Gastrocnemius medialis (tissue), 4 donors: ENCODE measurements around the gene AMBP. TPM values are rescaled to one million over a fixed set of nuclear protein-coding genes. Genes with fewer than 3 reads are reported as not detected.

Source experiments
- ATAC-seq, 2 donors: fragments of 150-250 bp; one replicate each; pipeline ENCODE4 v1.9.1; 2016
- DNase-seq, 2 donors: peaks; one replicate each; pipeline ENCODE4 v3.0.0-alpha.2; 2019
- H3K27ac ChIP-seq, 4 donors: fragments of 200-600 bp; sonication (generic); 1 replicate in 1 of 4; 2 replicates in 3 of 4; pipeline ENCODE4 v1.5.1; 2016 to 2018; ENCODE audit warnings: mild to moderate bottlenecking in 2 of 4, moderate library complexity in 1 of 4
- H3K27me3 ChIP-seq, 3 donors: fragments of 200-600 bp; sonication (generic) in 2 of 3; 1 replicate in 1 of 3; 2 replicates in 2 of 3; pipeline versions ENCODE4 v1.5.1 to v1.6.0; 2016 to 2019; ENCODE audit warnings: mild to moderate bottlenecking in 1 of 3, moderate library complexity in 1 of 3
- H3K36me3 ChIP-seq, 2 donors: fragments of 200-600 bp; sonication (generic) in 1 of 2; one replicate each; pipeline ENCODE4 v1.5.1; 2017 to 2018
- H3K4me1 ChIP-seq, 2 donors: fragments of 200-600 bp; sonication (generic) in 1 of 2; one replicate each; pipeline ENCODE4 v1.5.1; 2016 to 2017; ENCODE audit warnings: mild to moderate bottlenecking in 2 of 2
- H3K4me3 ChIP-seq, 4 donors: fragments of 200-600 bp; sonication (generic) in 3 of 4; 1 replicate in 1 of 4; 2 replicates in 3 of 4; pipeline ENCODE4 v1.5.1; 2016 to 2019; ENCODE audit warnings: mild to moderate bottlenecking in 2 of 4
- H3K9me3 ChIP-seq, 3 donors: fragments of 200-600 bp; sonication (generic) in 2 of 3; 1 replicate in 1 of 3; 2 replicates in 2 of 3; pipeline ENCODE4 v1.5.1; 2016 to 2019
- POLR2A ChIP-seq, 2 donors: fragments of 450-650 bp; IDR thresholded peaks; one replicate each; pipeline ENCODE4 v1.6.1; 2017; ENCODE audit warnings: antibody characterized with exemption in 2 of 2, mild to moderate bottlenecking in 2 of 2, moderate library complexity in 2 of 2
- in situ Hi-C, 4 donors: fragments of 200-750 bp; cut with MboI; loops; one replicate each; pipeline versions ENCODE4 v1.15.0 to v1.8.0; 2017; ENCODE audit warnings: low sequenced_read_pairs in 4 of 4
- intact Hi-C: fragments of 100-400 bp; cut with DNase I; formaldehyde crosslinking; loops from one replicate; pipeline ENCODE4 v1.15.1; 2023; ENCODE audit warnings: low total_unique reads
- total RNA-seq, 4 donors: library from RNA; depleted of rRNA; stranded (reverse); fragments of >200 nt; gene quantifications; one replicate each; pipeline versions ENCODE4 v1.1.0 to v1.2.3, GENCODE V29; 2016
- TF ChIP-seq, protein P1 (sequence below), 5 experiments: fragments of 450-650 bp in 3 of 5; fragments of 200-600 bp in 2 of 5; sonication (generic) in 2 of 5; IDR thresholded peaks in 4 of 5; conservative IDR thresholded peaks in 1 of 5; 1 replicate in 4 of 5; 2 replicates in 1 of 5; pipeline ENCODE4 v1.5.1; 2016 to 2019; ENCODE audit warnings: antibody characterized with exemption in 5 of 5, mild to moderate bottlenecking in 3 of 5, moderate library complexity in 3 of 5

Gene AMBP
- total RNA-seq, 4 donors from 2014 or later = 3.2 to 7.2 TPM; not detected in 2

DNA sequence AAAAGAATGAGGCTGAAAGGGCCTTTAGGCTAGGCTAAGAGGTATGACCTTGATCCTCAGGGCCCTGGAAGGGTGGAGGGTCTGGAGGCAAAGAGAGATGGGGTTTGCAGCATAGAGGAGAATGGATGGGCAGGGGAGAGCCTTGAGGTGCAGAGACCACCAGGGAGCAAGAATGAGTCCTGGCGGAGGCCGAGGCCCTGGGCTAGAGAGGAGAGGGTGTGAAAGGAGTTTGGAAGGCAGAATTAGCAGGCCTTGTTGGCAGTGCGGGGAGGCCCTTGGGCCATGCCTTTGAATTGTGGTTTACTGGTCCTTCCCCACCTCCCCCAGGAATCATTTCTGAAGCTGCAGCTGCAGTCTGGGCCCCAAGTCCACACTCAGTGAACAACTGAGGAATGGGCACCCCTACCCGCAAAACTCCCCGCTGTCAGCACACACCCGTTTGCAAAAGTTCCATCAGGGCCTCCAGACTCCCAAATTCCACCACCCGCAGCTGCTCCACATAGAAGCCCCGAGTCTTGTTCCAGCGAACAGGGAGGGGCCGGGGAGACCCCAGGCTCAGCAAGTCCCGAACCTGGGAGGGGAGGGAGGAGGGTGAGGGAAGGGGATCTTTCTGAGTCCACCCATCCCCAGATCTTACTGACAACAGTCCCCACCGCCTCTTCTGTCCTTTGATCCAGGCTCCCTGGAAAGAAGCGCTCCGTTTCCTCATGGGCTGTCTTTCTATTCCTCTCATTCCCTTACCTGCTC, 18.9 kb upstream of the AMBP start:
- Histone ChIP-seq H3K27ac (no peak overlapping the region), H3K36me3 (no peaks in the 10 kb centered on the region), H3K4me3 (no peak overlapping the region), H3K9me3 (no peaks in the 10 kb centered on the region), H3K4me1 (peaks cover 0 to 6% of the 10 kb centered on the region in 2 donors), H3K27me3 (peaks cover 11 to 20% (median 17%) of the 10 kb centered on the region in 3 donors)
- ATAC-seq (no peak), DNase-seq (no peak)
- intact Hi-C loops = no loop called here
- in situ Hi-C loops = no loop called here
- TF ChIP-seq, protein P1, sequence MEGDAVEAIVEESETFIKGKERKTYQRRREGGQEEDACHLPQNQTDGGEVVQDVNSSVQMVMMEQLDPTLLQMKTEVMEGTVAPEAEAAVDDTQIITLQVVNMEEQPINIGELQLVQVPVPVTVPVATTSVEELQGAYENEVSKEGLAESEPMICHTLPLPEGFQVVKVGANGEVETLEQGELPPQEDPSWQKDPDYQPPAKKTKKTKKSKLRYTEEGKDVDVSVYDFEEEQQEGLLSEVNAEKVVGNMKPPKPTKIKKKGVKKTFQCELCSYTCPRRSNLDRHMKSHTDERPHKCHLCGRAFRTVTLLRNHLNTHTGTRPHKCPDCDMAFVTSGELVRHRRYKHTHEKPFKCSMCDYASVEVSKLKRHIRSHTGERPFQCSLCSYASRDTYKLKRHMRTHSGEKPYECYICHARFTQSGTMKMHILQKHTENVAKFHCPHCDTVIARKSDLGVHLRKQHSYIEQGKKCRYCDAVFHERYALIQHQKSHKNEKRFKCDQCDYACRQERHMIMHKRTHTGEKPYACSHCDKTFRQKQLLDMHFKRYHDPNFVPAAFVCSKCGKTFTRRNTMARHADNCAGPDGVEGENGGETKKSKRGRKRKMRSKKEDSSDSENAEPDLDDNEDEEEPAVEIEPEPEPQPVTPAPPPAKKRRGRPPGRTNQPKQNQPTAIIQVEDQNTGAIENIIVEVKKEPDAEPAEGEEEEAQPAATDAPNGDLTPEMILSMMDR (IDR thresholded peaks at IDR 0.05 in 4 of 5, conservative IDR thresholded peaks at IDR 0.05 in 1 of 5) = no peak
- no peak for TF ChIP-seq POLR2A (IDR thresholded peaks at IDR 0.05)

DNA sequence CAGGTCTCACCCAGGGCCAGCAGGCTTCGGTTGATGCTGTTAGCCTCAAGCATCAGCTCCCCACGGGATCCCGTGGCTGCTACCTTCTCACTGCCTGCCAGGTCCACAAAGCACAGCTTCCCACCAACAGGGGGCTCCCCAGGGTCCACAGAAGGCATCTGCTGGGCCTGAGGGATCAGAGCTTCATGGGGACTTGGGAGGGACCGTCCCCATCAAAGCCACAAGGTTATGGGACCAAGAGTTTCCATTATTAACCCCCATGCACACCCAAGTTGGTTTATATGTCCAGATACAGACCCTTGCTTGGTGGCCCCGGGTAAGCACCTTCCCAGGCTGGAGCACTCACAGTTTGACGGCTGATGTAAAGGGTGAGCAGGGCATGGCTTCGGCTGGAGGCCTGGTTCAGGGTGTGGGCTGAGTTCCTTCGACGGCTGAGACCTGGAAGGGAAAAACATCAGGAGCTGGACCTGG, 18.0 kb upstream of the AMBP start:
- Histone ChIP-seq H3K27ac (no peak overlapping the region), H3K9me3 (no peaks in the 10 kb centered on the region), H3K4me3 (no peak overlapping the region), H3K27me3 (peaks cover 8 to 20% (median 17%) of the 10 kb centered on the region in 3 donors), H3K4me1 (peaks cover 0 to 6% of the 10 kb centered on the region in 2 donors), H3K36me3 (no peaks in the 10 kb centered on the region)
- ATAC-seq (no peak), DNase-seq (no peak)
- in situ Hi-C loops = no loop called here
- TF ChIP-seq POLR2A (IDR thresholded peaks at IDR 0.05) = no peak
- TF ChIP-seq, protein P1 (IDR thresholded peaks at IDR 0.05 in 4 of 5, conservative IDR thresholded peaks at IDR 0.05 in 1 of 5) = no peak
- intact Hi-C loops = no loop called here

DNA sequence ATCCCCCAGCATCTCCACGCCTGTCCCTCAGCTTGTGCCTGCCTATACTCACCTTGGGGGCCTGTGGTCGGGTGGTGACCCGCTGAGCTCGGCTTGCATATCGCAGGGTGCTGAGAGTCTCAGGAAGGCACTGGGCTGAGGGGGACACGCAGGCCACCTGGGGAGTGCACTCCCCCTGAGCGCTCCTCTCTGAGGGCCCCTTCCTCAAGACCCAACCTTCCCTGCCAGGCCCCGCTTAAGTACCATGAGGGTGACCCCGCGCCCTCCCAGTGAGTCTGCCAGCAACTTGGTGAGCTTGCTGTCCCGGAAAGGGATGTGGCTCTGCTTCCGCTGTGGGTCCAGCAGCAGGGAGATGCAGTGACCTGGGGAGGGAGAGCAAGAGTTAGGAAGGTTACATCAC, 16.9 kb upstream of the AMBP start:
- Histone ChIP-seq H3K27me3 (peaks cover 8 to 20% (median 17%) of the 10 kb centered on the region in 3 donors), H3K9me3 (no peaks in the 10 kb centered on the region), H3K27ac (no peak overlapping the region), H3K4me3 (no peak overlapping the region), H3K36me3 (no peaks in the 10 kb centered on the region), H3K4me1 (peaks cover 0 to 6% of the 10 kb centered on the region in 2 donors)
- in situ Hi-C loops = no loop called here
- intact Hi-C loops = no loop called here
- TF ChIP-seq, protein P1 (IDR thresholded peaks at IDR 0.05 in 4 of 5, conservative IDR thresholded peaks at IDR 0.05 in 1 of 5) = no peak
- TF ChIP-seq POLR2A (IDR thresholded peaks at IDR 0.05) = no peak
- DNase-seq = no peak
- no peak for ATAC-seq

DNA sequence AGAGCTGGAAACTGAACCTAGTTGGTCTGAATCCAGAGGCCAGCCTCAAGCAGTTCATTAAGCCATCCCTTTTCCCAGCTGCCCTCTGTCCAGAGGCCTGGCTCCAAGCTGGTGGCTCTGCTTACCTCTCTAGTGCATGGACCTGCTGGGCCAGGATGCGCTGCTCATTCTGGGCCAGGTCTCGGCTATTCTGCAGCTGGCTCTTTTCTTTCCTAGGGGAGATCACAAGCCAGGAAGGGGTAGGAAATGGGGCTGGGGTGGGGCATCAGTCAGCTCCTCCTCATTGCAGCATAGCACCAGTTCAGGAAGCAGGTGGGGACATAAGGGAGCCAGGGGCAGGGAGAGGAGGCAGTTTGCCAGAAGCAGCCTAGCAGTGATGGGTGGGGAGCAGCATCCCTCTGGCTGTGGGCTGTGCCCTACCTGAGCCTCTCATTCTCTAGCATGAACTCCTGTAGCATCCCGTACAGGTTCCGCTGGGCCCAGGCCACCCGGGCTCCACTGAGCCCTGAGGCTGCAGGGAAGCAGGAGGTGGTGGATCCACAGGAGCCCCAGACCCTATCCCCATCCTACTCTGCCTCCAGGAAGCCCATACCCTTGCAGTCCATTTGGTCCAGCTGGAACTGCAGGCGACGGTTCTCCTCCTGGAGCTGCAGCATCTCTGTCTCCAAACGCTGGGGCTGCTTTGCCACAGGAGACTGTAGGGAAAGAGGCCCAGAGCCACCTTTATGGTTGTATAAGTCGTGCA, 15.8 kb upstream of the AMBP start:
- H3K4me1 ChIP-seq = peaks cover 0 to 6% of the 10 kb centered on the region in 2 donors
- TF ChIP-seq, protein P1 (IDR thresholded peaks at IDR 0.05 in 4 of 5, conservative IDR thresholded peaks at IDR 0.05 in 1 of 5) = no peak
- TF ChIP-seq POLR2A (IDR thresholded peaks at IDR 0.05) = no peak
- DNase-seq (no peak), ATAC-seq (no peak)
- peaks cover 8 to 17% (median 15%) of the 10 kb centered on the region in 3 donors for H3K27me3 ChIP-seq
- no peak overlapping the region for H3K27ac ChIP-seq
- no peaks in the 10 kb centered on the region for H3K36me3 ChIP-seq
- intact Hi-C loops (no loop called here), in situ Hi-C loops (no loop called here)
- H3K4me3 ChIP-seq = no peak overlapping the region
- H3K9me3 ChIP-seq = no peaks in the 10 kb centered on the region
